Astrocyte of the spinal cord (primary cell): Measurements from ENCODE around the gene BTF3.
A peak's percentile ranks its signal among the peaks of the same experiment; 100 is the strongest.

Source experiments
- DNase-seq: peaks from one replicate; pipeline ENCODE4 v3.0.0; 2011; ENCODE audit warnings: low read depth, low spot score
- H3K4me3 ChIP-seq: 2 replicates; pipeline ENCODE4 v1.5.1; 2011; ENCODE audit warnings: low read depth, mild to moderate bottlenecking, low read length, moderate library complexity
- in situ Hi-C: cut with HindIII; loops from 2 replicates; pipeline ENCODE4 v1.10.0; 2017; ENCODE audit warnings: low sequenced_read_pairs
- TF ChIP-seq, protein P1 (sequence below): IDR thresholded peaks from 2 replicates; pipeline ENCODE4 v1.5.1; 2012; ENCODE audit warnings: low read depth, mild to moderate bottlenecking, low read length, inconsistent platforms

Gene BTF3

DNA sequence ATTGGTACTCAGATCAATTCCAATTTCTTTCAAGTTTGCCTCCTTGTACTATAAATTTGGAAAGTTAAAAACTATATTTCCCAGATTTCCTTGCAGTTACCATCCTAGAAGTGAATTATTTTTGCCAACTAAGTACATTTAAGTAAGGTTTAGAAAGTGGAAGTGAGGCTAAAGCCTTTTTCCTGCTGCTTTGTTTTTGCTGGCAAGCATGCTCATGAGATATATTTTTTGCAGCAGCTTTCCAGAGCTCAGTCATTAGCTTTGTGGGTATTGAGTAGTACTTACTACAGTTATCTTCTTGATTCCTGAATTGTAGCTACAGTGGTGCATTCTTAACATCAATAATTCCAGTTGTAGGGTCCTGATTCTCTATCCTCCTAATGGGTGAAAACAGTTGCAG is 3.5 kb upstream of the BTF3 start:
- no peak overlapping the region for H3K4me3 ChIP-seq
- TF ChIP-seq, protein P1, sequence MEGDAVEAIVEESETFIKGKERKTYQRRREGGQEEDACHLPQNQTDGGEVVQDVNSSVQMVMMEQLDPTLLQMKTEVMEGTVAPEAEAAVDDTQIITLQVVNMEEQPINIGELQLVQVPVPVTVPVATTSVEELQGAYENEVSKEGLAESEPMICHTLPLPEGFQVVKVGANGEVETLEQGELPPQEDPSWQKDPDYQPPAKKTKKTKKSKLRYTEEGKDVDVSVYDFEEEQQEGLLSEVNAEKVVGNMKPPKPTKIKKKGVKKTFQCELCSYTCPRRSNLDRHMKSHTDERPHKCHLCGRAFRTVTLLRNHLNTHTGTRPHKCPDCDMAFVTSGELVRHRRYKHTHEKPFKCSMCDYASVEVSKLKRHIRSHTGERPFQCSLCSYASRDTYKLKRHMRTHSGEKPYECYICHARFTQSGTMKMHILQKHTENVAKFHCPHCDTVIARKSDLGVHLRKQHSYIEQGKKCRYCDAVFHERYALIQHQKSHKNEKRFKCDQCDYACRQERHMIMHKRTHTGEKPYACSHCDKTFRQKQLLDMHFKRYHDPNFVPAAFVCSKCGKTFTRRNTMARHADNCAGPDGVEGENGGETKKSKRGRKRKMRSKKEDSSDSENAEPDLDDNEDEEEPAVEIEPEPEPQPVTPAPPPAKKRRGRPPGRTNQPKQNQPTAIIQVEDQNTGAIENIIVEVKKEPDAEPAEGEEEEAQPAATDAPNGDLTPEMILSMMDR = no peak
- peak; percentile 3 for DNase-seq
- in situ Hi-C loops = no loop called here

- no peak overlapping the region for H3K4me3 ChIP-seq
- in situ Hi-C loops = no loop called here
- DNase-seq = no peak
- TF ChIP-seq, protein P1 = no peak
Measured at GRCh38 chr5:73495772-73496335, 2.4 kb upstream of the BTF3 start.

- TF ChIP-seq, protein P1 = peak; percentile 46
- in situ Hi-C loops = no loop called here
- peak overlapping the region; percentile 96 for H3K4me3 ChIP-seq
- DNase-seq = peak; percentile 77
Measured at GRCh38 chr5:73496984-73497457, 1.2 kb upstream of the BTF3 start.

GRCh38 chr5:73497497-73498056 is 665 bp upstream of the BTF3 start:
- TF ChIP-seq, protein P1 = no peak
- in situ Hi-C loops = no loop called here
- H3K4me3 ChIP-seq = peak overlapping the region; percentile 96
- no peak for DNase-seq

GRCh38 chr5:73499187-73499586 is 945 bp downstream of the BTF3 start:
- in situ Hi-C loops = no loop called here
- peak overlapping the region; percentile 96 for H3K4me3 ChIP-seq
- TF ChIP-seq, protein P1 = no peak
- DNase-seq = no peak

GRCh38 chr5:73499756-73500155 is 1.5 kb downstream of the BTF3 start:
- TF ChIP-seq, protein P1 = no peak
- no peak for DNase-seq
- in situ Hi-C loops = no loop called here
- H3K4me3 ChIP-seq = peak overlapping the region; percentile 96

- no peak overlapping the region for H3K4me3 ChIP-seq
- in situ Hi-C loops = no loop called here
- no peak for DNase-seq
- TF ChIP-seq, protein P1 = no peak
Measured at GRCh38 chr5:73501406-73501805, 3.2 kb downstream of the BTF3 start.
